OCI-LY1 (cell line): ENCODE results near the gene STK38L.

Source experiments
- H2AFZ ChIP-seq: fragments of 200-600 bp; sonication (generic), shearing (Covaris generic); 2 replicates; pipeline ENCODE4 v1.6.0; 2014; ENCODE audit warnings: antibody characterized with exemption, mild to moderate bottlenecking, low read length
- H3F3A ChIP-seq: fragments of 200-600 bp; sonication (generic), shearing (Covaris generic); 2 replicates; pipeline ENCODE4 v1.6.0; 2014; ENCODE audit warnings: mild to moderate bottlenecking, antibody characterized with exemption, low read length, moderate library complexity; ENCODE audit not compliant: insufficient read depth
- H3K27ac ChIP-seq: fragments of 200-600 bp; sonication (generic); 2 replicates; pipeline ENCODE4 v1.5.1; 2014; ENCODE audit warnings: low read length, mixed run types, mild to moderate bottlenecking, low read depth; ENCODE audit not compliant: poor library complexity, severe bottlenecking
- H3K27me3 ChIP-seq: fragments of 200-600 bp; sonication (generic); 2 replicates; pipeline ENCODE4 v1.6.0; 2014; ENCODE audit warnings: antibody characterized with exemption, mild to moderate bottlenecking, low read length, moderate library complexity; ENCODE audit not compliant: insufficient read depth
- H3K36me3 ChIP-seq: fragments of 200-600 bp; sonication (generic); 2 replicates; pipeline ENCODE4 v1.6.1; 2014; ENCODE audit warnings: mild to moderate bottlenecking, antibody characterized with exemption, low read length, moderate library complexity, mixed read lengths; ENCODE audit not compliant: insufficient read depth
- H3K4me1 ChIP-seq: fragments of 200-600 bp; sonication (generic); 2 replicates; pipeline ENCODE4 v1.5.1; 2014; ENCODE audit warnings: mild to moderate bottlenecking, low read length, moderate library complexity; ENCODE audit not compliant: insufficient read depth, severe bottlenecking
- H3K4me2 ChIP-seq: fragments of 200-600 bp; sonication (generic), shearing (Covaris generic); 2 replicates; pipeline ENCODE4 v1.6.1; 2014; ENCODE audit warnings: low read length
- H3K4me3 ChIP-seq: fragments of 200-600 bp; sonication (generic); 2 replicates; pipeline ENCODE4 v1.5.1; 2014; ENCODE audit warnings: low read length, low read depth, mild to moderate bottlenecking, mixed read lengths; ENCODE audit not compliant: poor library complexity, severe bottlenecking
- H3K79me2 ChIP-seq: fragments of 200-600 bp; shearing (Covaris generic); 2 replicates; pipeline ENCODE4 v1.6.1; 2016; ENCODE audit warnings: mixed run types, low read length, mixed read lengths; ENCODE audit not compliant: insufficient read depth
- H3K9ac ChIP-seq: fragments of 200-600 bp; sonication (generic), shearing (Covaris generic); 2 replicates; pipeline ENCODE4 v1.6.1; 2014; ENCODE audit warnings: mild to moderate bottlenecking, low read length, mixed read lengths
- H3K9me2 ChIP-seq: fragments of 200-600 bp; sonication (generic), shearing (Covaris generic); 2 replicates; pipeline ENCODE4 v1.6.1; 2014; ENCODE audit warnings: low read depth, mild to moderate bottlenecking, low read length, mixed read lengths
- H3K9me3 ChIP-seq: fragments of 200-600 bp; shearing (Covaris generic); 2 replicates; pipeline ENCODE4 v1.6.1; 2014; ENCODE audit warnings: low read length, mixed read lengths
- H4K20me1 ChIP-seq: fragments of 200-600 bp; sonication (generic), shearing (Covaris generic); 2 replicates; pipeline ENCODE4 v1.6.0; 2016; ENCODE audit warnings: mild to moderate bottlenecking, low read length; ENCODE audit not compliant: insufficient read depth
- EZH2 ChIP-seq: fragments of 200-600 bp; sonication (generic), shearing (Covaris generic); IDR thresholded peaks from 2 replicates; pipeline ENCODE4 v1.8.0; 2017; ENCODE audit warnings: borderline replicate concordance, mixed run types, mild to moderate bottlenecking, antibody characterized with exemption, low read length, moderate library complexity, mixed read lengths
- TF ChIP-seq, protein P1 (sequence below): fragments of 200-600 bp; sonication (generic), shearing (Covaris generic); IDR thresholded peaks from 2 replicates; pipeline ENCODE4 v1.5.1; 2017; ENCODE audit warnings: mild to moderate bottlenecking, antibody characterized with exemption, low read length, moderate library complexity, mixed read lengths

Gene STK38L

GRCh38 chr12:27319409-27319808 is 75.3 kb downstream of the STK38L start:
- H3K36me3 ChIP-seq: peaks cover 26% of the 10 kb centered on the region

DNA sequence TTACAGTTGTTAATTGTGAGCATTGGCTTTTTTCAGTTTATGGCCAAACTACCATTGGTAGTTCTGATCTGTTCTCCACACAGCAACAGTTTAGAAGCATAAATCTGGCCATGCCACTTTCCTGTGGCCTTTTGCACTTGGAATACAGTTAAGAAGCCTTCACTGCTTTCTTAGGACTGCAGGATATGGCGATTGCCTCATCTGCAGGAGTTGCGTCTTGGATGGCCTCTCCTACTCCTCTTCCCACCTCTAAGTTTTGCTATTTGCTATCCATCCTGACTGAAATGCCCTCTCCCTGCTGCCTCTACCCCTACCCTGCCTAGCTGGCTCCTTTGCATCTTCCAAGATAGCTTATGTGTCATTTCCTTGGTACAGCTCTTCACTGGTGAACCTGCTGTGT is 75.8 kb downstream of the STK38L start:
- Histone ChIP-seq H3K9me2 (no peaks in the 10 kb centered on the region), H3F3A (no peaks in the 10 kb centered on the region), H3K9ac (no peak overlapping the region), H2AFZ (no peak overlapping the region), H3K4me1 (no peaks in the 10 kb centered on the region), H3K4me2 (no peak overlapping the region), H3K27ac (no peak overlapping the region), H3K27me3 (no peaks in the 10 kb centered on the region), H4K20me1 (no peaks in the 10 kb centered on the region), H3K36me3 (peaks cover 26% of the 10 kb centered on the region), H3K4me3 (no peak overlapping the region), H3K9me3 (no peaks in the 10 kb centered on the region), H3K79me2 (no peaks in the 10 kb centered on the region)
- no peak for TF ChIP-seq EZH2
- TF ChIP-seq, protein P1, sequence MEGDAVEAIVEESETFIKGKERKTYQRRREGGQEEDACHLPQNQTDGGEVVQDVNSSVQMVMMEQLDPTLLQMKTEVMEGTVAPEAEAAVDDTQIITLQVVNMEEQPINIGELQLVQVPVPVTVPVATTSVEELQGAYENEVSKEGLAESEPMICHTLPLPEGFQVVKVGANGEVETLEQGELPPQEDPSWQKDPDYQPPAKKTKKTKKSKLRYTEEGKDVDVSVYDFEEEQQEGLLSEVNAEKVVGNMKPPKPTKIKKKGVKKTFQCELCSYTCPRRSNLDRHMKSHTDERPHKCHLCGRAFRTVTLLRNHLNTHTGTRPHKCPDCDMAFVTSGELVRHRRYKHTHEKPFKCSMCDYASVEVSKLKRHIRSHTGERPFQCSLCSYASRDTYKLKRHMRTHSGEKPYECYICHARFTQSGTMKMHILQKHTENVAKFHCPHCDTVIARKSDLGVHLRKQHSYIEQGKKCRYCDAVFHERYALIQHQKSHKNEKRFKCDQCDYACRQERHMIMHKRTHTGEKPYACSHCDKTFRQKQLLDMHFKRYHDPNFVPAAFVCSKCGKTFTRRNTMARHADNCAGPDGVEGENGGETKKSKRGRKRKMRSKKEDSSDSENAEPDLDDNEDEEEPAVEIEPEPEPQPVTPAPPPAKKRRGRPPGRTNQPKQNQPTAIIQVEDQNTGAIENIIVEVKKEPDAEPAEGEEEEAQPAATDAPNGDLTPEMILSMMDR: no peak

More at GRCh38 chr12:27319409-27319808, 75.3 kb downstream of the STK38L start:
- H3K4me3 ChIP-seq: no peak overlapping the region
- H3K4me1 ChIP-seq: no peaks in the 10 kb centered on the region
- no peaks in the 10 kb centered on the region for H3K9me2 ChIP-seq
- TF ChIP-seq EZH2: no peak
- TF ChIP-seq, protein P1: no peak
- H3K27ac ChIP-seq: no peak overlapping the region
- no peaks in the 10 kb centered on the region for H3F3A ChIP-seq
- no peak overlapping the region for H2AFZ ChIP-seq
- no peaks in the 10 kb centered on the region for H3K9me3 ChIP-seq
- no peak overlapping the region for H3K9ac ChIP-seq
- no peaks in the 10 kb centered on the region for H3K79me2 ChIP-seq
- H3K27me3 ChIP-seq: no peaks in the 10 kb centered on the region
- no peaks in the 10 kb centered on the region for H4K20me1 ChIP-seq
- no peak overlapping the region for H3K4me2 ChIP-seq

GRCh38 chr12:27324530-27324929 is 80.4 kb downstream of the STK38L start:
- Histone ChIP-seq H3K4me2 (no peak overlapping the region), H3K9ac (no peak overlapping the region), H3F3A (no peaks in the 10 kb centered on the region), H3K4me1 (no peaks in the 10 kb centered on the region), H3K27me3 (no peaks in the 10 kb centered on the region), H3K4me3 (no peak overlapping the region), H3K9me2 (no peaks in the 10 kb centered on the region), H3K79me2 (no peaks in the 10 kb centered on the region), H2AFZ (no peak overlapping the region), H3K27ac (no peak overlapping the region), H3K9me3 (no peaks in the 10 kb centered on the region), H4K20me1 (no peaks in the 10 kb centered on the region), H3K36me3 (peaks cover 22% of the 10 kb centered on the region)
- TF ChIP-seq EZH2: no peak
- TF ChIP-seq, protein P1: no peak
